HG02763 (cell line): ENCODE results near the gene MKNK1.
"Not testable (repeated sequence)": the region's sequence is repeated elsewhere in the genome, so short reads cannot be mapped to it uniquely, and the experiment has no call there.

Experiments used
- ATAC-seq: cut with Tn5 transposase; IDR thresholded peaks from one replicate; pipeline ENCODE4 v1.9.1; 2021; ENCODE audit warnings: mild to moderate bottlenecking, moderate library complexity; ENCODE audit not compliant: unreplicated experiment

Gene MKNK1

DNA sequence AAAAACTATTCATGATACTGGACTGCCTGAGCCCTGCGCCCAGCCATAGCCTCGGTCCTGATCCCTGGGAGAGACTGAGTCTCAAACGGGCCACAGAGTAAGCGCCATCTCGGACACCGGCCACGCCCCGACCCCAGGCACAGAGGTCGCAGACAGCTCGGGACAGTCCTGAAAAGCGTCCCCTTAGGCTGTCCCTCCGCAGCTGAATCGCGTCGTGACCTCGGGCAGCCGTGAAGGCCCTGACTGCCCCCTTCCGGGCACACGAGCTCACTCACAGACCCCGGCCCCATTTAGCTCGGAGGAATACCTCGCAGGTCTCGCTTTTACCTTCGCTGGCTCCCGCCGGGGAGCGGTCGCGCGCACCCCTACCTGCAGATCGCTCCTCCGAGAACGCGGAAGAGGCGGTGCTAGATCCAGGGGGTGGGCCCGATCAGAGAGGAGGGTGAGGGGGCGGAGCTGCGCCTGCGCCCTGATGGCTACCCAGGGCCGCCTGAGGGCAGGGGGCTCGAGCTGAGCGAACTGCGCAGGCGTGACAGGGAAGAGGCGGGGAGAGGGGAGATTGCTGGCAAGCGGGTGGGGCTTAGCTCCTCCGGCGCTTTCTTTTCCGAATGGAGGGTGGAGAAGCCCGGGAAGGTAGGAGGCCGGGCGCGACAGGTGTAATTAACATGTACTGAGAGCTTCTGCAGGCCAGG, at the start of gene MKNK1:
Gene MKNK1, minus strand, starts transcription at position 411 of the 692 bp plus-strand sequence. CDS start 20,941 bp downstream, outside the sequence.
- peak; percentile 97 for ATAC-seq

DNA sequence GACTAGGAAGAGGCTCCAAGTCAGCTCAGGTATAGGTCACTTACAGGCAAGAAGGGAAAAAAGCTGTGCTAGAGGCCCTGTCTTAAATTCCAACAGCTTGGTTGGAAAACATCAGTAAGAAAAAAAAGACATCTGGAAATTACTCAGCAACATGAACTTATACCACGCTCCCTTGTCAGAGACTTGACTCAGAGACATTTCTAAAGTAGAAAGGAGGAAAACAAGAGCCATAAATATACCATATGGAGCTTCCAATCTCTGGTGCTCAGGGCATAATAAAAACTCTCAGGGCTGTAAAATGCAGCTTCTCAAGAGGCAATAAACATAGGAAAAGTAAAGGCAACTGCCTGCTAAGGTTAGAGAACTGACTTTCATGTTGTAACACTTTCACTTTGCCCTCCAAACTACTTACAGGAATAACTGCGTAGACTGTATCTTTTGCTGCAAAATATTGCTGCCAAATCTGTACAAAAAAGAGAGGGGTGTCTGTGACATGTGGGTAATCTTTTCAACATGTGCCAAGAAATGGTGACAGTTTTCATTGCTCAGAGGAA, 49.4 kb upstream of the MKNK1 start:
- no peak for ATAC-seq

DNA sequence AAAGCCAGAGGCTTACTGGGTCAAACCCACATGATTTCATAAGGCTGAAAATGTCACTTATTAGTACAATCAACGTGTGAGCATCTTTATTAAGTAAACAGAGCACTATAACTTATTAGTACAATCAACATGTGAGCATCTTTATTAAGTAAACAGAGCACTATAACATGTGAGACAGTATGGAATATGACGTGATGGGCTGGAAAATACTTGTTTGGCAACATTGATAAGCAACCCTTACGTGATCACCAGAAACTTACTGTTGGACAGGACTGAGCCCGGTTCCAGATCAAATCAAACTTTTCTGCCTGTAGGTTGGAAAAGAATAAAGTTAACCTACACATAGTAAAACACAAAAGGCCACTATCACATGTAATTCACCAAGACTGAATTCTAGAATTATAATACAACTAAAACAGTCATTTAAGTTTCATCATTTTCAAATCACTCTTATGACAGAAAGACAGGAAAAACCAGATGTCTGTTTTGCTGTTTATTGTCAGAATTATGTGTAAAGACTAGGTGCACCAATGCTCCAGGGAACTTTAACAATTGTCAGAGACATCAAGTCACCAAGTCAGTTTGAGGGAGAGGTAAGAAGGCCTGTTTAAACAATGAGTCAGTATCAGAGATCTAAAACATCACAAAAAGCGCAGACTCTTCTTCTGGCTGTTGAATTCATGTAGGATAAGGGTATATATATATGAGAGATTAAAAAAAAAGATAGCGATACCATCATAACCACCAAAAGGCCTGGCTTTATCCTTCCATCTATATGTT, 48.4 kb upstream of the MKNK1 start:
- no peak for ATAC-seq

DNA sequence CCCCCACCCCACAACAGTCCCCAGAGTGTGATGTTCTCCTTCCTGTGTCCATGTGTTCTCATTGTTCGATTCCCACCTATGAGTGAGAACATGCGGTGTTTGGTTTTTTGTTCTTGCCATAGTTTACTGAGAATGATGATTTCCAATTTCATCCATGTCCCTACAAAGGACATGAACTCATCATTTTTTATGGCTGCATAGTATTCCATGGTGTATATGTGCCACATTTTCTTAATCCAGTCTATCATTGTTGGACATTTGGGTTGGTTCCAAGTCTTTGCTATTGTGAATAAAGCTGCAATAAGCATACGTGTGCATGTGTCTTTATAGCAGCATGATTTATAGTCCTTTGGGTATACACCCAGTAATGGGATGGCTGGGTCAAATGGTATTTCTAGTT, 47.1 kb upstream of the MKNK1 start:
- ATAC-seq, result not testable (repeated sequence)

DNA sequence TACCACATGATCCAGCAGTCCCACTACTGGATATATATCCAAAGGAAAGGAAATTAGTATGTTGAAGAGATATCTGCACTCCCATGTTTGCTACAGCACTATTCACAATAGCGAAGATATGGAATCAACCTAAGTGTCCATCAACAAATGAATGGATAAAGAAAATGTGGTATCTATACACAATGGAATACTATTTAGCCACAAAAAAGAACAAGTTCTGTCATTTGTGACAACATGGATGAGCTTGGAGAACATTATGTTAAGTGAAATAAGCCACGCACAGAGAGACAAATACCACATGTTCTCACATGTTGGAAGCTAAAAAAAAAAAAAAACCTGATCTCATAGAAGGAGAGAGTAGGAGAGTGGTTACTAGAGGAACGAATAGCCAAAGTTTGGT, 46.4 kb upstream of the MKNK1 start:
- no peak for ATAC-seq

DNA sequence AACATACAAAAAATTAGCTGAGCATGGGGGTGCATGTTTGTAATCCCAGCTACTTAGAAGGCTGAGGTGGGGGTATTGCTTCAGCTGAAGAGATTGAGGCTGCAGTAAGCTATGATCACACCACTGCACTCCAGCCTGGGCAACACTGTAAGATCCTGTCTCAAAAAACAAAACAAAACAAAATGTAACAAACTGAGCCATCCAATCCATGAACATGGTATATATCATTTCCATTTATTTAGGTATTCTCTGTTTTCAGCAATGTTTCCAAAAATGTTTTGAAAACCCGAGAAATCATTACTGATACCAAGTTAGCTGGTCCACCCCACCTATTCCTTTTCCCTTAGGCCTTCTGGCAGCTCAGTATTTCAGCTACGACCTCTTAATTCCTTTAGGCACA, 45.7 kb upstream of the MKNK1 start:
- no peak for ATAC-seq

DNA sequence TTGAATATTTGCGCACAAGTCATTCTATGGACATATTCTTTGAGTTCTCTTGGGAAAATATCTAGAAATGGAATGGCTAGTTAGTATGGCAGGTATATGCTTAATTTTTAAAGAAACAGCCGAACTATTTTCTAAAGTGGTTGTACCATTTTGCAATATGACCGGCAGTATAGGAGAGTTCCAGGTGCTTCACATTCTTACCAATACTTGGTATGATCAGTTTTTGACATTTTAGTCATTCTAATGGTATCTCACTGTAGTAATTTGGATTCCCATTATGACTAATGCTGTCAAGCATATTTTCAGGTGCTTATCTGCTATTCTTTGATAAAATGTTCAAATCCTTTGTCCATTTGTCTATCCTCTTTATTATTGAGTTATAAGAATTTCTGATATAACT, 43.5 kb upstream of the MKNK1 start:
- no peak for ATAC-seq

DNA sequence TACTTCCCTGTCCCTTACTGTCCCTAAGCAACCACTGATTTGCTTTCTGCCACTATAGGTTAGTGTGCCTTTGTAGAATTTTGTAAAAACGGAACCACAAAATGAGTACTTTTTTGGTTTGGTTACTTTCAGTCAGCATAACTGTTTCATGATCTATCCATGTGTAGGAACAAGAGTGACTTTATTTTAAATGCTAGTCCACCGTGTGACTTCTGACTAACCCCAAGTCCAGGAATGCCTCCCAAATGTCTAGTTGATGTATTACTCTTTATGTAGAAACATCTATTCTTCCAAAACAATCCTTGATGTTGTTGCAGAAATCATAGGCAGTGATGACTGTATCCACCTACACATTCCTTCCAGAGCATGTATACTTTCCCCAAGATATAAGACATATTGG, 42.8 kb upstream of the MKNK1 start:
- ATAC-seq, result no peak

DNA sequence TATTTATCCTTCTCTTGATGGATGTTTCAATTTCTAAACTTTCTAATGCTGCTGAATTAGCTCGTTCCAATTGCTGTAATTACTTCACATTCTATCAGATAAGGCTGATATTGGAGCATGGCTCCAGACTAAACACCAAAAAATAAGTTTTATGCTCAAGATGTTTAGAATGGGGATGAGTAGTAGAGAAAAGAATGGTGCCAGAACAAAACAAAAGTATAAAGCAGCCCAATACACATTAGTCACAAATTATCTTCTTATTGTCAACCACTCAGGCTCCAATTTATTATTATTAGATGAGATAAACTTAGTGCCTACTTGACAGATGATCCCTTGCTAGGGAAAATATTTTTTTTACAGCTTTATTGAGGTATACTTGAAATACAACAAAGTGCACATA, 42.3 kb upstream of the MKNK1 start:
- no peak for ATAC-seq

DNA sequence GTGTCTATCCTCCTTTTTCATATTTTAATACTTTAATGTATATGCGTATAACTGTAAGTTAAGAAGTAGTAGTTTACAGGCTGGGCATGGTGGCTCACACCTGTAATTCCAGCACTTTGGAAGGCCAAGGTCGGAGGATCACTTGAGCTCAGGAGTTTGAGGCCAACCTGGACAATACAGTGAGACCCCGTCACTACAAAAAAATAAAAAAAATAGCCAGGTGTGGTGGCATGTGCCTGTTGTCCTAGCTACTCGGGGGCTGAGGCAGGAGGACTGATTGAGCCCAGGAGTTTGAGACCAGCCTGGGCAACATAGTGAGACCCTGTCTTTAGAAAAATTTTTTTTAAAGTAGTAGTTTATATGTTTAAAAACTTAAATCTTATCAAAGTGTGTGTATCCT, 41.7 kb upstream of the MKNK1 start:
- ATAC-seq, result no peak

DNA sequence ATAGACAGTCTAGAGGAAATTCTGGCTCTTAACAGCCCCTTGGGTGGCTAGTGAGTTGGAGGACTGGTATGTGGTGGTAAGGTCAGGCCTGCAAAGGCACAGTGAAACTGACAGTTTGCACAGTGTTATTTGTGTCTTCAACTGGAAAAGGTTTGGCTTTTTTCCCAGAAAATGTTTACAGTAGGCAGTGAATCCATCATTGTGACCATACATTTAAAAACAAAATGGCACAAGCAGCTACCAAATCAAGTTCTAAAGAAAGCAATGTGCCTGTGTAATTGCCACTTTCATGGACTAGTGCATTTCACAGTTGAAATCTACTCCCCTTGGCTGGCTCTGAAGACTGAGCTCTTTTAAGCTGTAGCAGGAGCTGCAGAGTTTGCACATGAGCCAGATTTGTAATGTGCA, 39.3 kb upstream of the MKNK1 start:
- ATAC-seq, result no peak

DNA sequence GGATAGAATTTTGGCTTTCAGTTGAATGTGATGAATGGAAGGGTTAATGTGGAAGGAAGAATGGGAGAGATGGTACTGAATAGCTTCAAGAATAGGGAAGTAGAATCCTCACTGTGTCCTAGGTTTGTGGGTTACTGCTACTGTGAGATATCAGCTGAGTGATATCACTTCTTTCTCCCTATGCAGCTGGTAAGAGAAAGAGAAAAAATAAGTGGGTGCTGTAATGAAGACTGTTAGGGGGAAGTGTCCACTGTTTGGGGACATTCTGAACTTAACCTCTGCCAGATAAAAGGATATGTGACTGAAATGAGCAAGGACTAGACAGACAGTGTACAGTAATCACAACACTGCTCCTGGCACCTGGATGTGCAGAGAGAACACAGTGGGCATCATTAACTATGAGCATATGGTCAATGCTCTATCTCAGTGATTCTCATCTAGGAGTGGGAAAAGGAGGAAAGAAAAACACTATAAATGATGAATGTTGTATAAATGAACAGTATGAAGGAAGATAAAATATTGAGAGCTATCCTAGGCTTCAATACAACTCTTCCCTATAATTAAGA, 38.1 kb upstream of the MKNK1 start:
- no peak for ATAC-seq

DNA sequence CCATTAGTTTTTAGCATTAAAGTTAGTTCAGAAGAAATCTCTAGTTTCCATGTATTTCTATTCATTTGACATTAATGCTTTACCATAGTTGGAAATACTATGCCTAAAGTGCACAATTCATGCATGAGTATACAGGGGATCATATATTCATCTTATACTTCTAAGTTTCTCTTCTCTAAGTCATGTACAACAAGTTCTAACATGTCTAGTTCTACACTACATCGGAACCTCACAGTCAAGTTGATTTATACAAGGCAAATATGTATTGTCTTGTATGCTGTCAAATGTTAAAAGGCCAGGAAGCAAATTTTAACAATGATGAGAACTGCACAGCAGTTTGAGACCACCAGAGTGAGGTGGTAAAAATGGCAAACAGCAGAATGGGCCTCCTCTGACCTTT, 35.5 kb upstream of the MKNK1 start:
- no peak for ATAC-seq

DNA sequence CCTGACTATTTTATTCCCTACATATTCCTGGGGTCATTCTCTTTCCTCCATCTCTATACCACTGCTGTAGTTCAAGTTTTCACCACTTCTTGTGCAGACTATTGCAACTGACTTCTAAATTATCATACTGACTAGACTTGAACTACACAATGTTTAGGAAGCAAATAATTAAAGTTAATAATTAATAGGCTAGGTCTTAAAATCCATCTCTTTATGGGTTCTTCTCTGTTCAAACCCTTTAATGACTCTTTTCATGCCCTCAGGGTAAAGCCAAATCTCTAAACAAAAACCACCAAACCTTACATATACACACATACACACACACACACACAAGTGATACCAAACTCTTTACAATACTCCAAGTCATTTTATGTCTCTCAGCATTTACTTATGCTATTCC, 34.9 kb upstream of the MKNK1 start:
- ATAC-seq, result no peak

DNA sequence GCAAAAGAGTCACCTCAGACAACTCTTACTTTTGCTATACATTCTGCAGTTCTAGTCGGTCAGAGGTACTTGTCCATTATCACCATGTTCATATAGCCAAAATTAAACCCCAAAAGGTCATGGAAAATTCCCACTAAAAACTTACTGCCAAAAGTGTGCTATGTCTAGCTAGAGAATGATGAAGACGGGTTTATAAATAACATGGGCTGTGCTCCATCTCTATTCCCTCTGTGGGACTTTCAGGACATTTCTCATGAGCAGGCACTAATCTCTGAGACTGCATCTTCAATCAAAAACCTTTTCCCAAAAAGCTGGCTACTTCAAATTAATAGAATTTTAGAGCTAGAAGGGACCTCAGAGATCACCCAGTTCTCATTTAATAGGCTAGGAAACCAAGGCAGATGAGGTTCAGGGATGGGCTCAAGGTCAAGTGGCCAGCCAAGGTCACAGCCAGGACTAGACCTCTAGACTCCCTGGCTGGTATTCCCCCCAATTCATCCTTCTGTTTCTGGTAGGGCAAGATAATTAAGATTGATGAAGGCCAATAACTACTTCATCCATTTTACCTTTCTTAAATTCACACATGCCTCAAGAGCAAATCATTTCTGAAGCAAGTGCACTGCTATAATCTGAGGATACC, 33.5 kb upstream of the MKNK1 start:
- no peak for ATAC-seq

DNA sequence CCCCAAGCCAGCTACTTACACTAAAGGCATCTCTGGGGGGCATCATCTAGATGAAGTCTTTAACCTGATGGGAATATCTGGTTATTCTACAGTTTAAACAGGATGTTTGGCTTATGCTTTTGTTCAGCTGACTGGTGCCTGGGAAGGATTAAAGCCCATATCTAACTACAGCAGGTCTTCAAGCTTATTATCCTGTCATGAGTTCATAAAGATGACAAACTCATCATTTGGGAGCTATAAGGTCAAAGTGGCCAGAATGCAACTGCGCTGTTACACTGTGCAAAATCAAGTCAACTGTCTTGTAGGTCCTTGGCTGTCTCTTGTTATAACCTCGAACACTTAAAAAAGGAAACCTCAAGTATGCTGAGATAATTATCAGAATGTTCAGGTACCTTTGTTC, 31.1 kb upstream of the MKNK1 start:
- ATAC-seq, result no peak

DNA sequence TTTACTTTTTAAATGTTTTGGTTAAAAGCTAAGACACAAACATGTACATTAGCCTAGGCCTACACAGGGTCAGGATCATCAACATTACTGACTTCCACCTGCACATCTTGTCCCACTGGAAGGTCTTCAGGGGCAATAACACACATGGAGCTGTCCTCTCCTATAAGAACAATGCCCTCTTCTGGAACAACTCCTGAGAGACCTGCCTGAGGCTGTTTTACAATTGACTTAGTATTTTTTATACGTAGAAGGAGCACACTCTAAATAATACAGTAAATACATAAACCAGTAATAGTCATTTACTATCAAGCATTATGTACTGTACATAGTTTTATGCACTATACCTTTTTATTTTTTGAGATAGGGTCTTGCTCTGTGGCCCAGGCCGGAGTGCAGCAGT, 26.7 kb upstream of the MKNK1 start:
- no peak for ATAC-seq

DNA sequence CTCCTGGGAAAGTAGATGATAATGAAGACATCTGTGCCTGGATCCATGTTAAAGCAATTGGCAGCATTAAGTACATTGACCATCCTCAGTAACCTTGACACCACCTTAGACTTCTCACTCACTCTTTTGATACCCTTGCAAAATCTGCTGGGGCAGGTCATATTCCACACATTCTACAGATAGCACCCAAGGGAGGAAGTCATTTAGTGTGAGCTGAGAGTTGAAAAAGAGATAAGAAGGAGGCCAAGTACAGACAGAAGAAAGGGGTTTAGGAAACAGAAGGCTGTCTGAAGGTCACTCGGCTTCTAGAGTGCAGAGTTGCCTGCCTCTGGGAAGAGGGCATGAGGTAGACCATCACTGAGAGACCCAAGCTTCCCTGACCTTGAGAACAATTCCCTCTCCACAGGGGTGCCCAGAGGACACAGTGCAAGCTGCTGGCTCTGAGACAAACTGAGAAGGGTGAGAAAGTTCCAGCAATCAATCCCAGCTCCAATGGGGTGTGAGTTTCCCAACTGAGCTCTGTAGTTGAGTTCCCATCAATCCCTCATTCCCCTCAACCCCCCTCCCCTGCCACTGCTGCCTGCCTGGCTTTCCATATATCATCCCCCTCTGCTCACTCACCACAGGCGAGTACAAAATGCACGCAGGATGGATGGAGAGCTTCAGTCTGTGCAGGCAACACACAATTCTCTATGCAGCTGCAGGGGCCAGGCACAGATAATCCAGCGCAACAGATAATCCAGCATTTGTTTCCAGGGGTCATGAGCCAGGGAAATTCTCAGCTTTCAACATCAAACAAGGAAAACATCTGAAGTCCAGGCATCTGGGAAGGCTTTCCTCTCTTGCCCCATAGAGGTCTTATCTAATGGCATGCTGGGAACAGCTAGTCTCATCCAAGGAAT, 19.9 kb upstream of the MKNK1 start:
- ATAC-seq, result no peak

DNA sequence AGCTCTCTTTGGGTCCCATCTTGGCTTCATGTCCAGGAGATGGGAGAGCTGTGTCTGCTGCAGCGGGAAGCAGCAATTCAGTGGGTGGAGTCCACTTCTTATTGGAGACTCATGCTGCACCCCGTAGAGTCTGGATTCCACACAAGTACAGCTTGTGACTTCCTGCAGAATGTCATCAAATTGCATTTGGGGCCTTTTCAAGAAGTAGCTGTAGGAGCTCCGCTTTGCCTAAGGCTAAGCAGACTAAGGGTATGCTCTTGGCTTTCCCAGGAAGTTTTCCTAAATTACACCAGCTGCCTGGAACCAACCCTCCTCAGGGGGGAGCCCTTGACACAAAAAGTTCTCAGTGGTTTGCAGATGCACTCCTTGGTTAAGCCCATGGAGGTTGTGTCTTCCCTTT, 18.3 kb upstream of the MKNK1 start:
- no peak for ATAC-seq

DNA sequence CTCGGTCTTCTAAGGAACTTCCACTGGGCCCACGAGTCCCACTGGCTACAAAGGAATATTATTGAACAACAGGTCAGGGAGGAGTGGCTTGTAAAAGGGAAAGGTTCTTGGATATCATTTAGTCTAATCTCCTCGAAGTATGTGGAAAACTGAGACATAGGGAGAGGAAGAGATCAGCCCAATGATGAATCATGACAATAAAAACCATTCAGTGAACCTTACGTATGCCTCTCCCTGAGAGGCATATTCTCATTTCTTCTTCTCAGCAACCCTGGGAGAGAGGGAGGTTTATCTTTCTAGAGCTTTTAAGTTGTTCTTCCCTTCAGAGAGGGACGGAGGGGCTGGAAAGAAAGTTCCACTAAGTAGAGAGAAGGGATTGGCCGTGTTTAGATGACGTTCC, 17.9 kb upstream of the MKNK1 start:
- ATAC-seq, result no peak
